NCI-H82 treated with DMSO at 0.1 percent for 48 hours (cell line): Measurements from ENCODE around the gene TLN1.

Experiments used
- DNase-seq: peaks from one replicate; lab custom pipeline; 2025; ENCODE audit not compliant: unreplicated experiment; lab: John Stamatoyannopoulos, UW

Gene TLN1

DNA sequence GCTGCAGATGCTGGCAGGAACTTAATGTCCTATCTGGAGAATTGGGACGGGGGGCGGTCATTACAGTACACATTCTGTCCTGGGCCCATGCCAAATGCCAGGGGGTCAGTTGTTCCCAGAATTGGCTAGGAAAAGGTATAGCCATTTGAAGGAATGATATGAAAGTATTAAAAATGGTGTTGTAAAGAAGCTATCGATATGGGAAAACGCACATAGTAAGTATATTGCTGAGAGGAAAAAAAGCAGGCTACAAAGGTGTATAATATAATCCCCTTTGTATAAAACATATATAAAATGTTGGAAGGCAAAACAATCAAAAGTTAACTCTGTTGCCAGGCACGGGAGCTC, 66.5 kb downstream of the TLN1 start:
- no peak for DNase-seq

GRCh38 chr9:35664531-35665470, 67.2 kb downstream of the TLN1 start, which contains the start of gene ARHGEF39:
Gene ARHGEF39 (minus strand): TSS chr9:35665195. CDS start chr9:35665169, 26 bp downstream.
- peak; percentile 35 for DNase-seq

DNA sequence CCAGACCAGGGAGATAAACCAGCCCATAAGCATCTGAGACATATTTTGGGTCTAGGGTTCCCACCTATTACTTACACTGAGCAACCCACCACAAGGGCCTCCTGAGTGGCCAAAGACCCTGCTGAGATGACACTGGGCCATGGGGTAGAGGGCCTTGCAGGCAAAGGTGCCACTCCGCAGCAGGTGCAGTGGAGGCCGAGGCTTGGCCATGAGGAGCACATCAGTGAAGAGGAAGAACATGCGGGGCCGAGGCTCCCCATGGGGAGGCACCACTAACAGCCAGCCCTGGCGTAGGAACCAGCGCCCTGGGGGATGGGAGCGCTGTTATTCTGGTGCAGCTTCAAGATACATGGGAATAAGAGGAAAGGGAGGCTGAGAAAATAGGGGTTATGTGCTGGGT, 69.6 kb downstream of the TLN1 start:
- no peak for DNase-seq

GRCh38 chr9:35661756-35662350, 70.1 kb downstream of the TLN1 start:
- no peak for DNase-seq

- DNase-seq, result no peak
Observed at GRCh38 chr9:35660966-35661415, 71.0 kb downstream of the TLN1 start.

- DNase-seq, result no peak
Observed at GRCh38 chr9:35659340-35659739, 72.7 kb downstream of the TLN1 start.

- no peak for DNase-seq
Observed at GRCh38 chr9:35658968-35659220, 73.1 kb downstream of the TLN1 start.

GRCh38 chr9:35658137-35658967, 73.6 kb downstream of the TLN1 start, which contains the start of gene CCDC107:
Gene CCDC107 (plus strand): TSS chr9:35658292. CDS start chr9:35658380, 88 bp downstream.
- peak; percentile 55 for DNase-seq

GRCh38 chr9:35657546-35658136, 74.4 kb downstream of the TLN1 start, which contains the start of gene RMRP:
Gene RMRP (minus strand): TSS chr9:35658019.
- DNase-seq, result peak; percentile 90

DNA sequence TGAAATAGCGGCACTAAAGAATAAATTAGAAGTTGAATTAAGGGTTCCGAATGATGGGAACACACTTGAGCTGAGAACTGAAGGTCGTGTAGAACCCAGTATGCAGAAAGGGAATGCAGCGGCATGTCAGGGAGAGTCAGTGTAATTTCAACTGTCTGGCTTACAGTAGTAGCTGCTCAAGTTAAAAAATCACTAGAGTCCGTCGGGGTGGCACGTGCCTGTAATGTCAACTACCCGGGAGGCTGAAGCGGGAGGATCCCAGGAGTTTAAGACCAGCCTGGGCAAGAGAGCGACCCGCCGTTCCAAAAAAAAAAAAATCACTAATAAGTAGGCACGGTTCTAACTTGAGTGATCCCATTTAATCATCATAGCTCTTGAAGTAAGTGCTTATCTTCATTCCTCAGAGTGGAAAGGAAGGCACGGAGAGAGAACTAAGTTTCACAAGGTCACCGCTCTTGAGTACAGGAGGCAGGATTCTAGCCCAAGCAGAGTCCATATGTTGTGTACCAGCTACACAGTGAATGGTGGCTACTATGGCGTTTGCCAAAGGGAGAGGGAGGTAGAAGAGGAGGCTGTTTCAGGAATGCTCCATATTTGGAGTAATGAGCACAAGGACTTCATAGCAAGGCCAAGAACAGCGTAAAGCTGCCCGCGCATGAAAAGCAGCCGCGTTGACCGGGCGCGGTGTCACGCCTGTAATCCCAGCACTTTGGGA, 75.0 kb downstream of the TLN1 start:
- DNase-seq, result peak; percentile 11

DNA sequence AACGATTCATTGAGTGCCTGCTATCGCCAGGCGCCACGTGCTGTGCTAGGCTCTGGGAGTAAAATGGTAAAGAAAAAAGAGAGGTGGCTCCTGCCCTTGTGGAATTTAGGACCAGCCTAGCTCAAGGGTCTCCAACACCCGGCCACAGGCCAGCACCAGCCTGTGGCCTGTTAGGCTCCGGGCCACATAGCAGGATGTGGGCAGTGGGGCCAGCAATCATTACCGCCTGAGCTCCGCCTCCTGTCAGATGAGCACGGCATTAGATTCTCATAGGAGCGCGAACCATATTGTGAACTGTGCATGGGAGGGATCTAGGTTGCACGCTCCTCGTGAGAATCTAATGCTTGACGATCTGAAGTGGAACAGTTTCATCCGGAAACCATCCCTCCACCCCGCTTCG, 75.6 kb downstream of the TLN1 start:
- DNase-seq, result no peak

DNA sequence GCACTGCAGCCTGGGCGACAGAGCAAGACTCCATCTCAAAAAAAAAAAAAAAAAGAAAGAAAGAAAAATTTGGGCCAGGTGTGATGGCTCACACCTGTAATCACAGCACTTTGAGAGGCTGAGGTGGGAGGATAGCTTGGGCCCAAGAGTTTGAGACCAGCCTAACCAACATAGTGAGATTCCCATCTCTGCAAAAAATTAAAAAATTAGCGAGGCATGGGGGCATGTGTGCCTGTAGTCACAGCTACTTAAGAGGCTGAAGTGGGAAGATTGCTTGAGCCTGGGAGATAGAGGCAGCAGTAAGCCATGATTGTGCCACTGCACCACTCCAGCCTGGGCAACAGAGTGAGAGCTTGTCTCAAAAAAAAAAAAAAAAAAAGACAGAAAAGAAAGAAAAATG, 78.4 kb downstream of the TLN1 start:
- DNase-seq, result no peak

DNA sequence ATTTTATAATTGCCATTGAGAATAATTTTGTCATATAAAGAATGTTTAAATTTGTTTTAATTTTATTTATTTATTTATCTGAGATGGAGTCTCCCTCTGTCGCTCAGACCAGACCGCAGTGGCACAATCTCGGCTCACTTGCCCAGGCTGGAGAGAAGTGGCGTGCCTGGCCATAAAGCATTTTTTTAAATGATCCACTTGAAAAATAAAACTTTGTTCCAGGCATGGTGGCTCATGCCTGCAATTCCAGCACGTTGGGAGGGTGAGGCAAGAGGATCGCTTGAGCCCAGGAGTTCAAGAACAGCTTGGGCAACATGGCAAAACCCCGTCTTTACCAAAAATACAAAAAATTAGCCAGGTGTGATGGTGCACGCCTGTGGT, 79.2 kb downstream of the TLN1 start:
- no peak for DNase-seq

GRCh38 chr9:35651956-35652828, 79.8 kb downstream of the TLN1 start:
- DNase-seq, result no peak

- DNase-seq, result no peak
Observed at GRCh38 chr9:35650341-35651158, 81.4 kb downstream of the TLN1 start, which contains the start of gene SIT1. Gene SIT1 (minus strand): TSS chr9:35650931. CDS start chr9:35650853, 78 bp downstream.

GRCh38 chr9:35649431-35650340, 82.3 kb downstream of the TLN1 start:
- DNase-seq, result no peak
